ENCODE data around the gene SNX27. TPM values are rescaled to one million over a fixed set of nuclear protein-coding genes. Genes with fewer than 3 reads are reported as not detected.

The SNX27 gene
- total RNA-seq, 1 experiment from 2014 or later = 42.2 TPM

DNA sequence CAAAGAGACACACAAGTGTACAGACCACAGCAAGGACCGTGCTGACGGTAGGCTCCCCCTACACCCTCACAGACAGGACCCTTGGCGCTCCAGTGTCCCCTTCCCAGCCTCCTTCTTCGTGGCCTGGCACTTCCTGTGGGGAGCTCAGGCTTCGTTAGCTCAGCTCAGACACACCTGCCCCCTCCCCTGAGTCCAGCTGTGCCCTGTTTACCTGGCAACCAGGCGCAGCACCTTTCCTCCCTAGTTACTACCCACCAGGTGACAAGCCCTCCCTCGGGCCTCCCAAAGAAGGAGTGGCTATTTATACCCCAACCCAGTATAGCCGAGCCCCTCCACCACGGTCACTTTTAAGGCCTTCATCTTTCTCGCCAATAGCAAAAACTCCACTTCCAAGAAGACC, 100.1 kb downstream of the SNX27 start:
- BruUV-seq (replicated peaks) = no TSS peak
- Histone ChIP-seq H3K27ac (ENCODE audit: low read depth, low read length) (no peak overlapping the region), H3K4me3 (replicated peaks in 1 of 2; ENCODE audit: low read depth in 1 of 2, low read length in 2 of 2) (no peak overlapping the region), H2AFZ (ENCODE audit: low read depth, low read length, poor library complexity, severe bottlenecking) (no peak overlapping the region), H3K4me2 (ENCODE audit: low read length) (no peak overlapping the region), H3K36me3 (ENCODE audit: control insufficient read depth in 1 of 2, insufficient read depth in 2 of 2, low read length in 2 of 2) (no peaks in the 10 kb centered on the region), H3K9me2 (ENCODE audit: insufficient read depth) (no peaks in the 10 kb centered on the region), H4K20me1 (ENCODE audit: insufficient read depth) (no peaks in the 10 kb centered on the region), H3K9me3 (ENCODE audit: control insufficient read depth in 1 of 2, insufficient read depth in 1 of 2, low read depth in 1 of 2, low read length in 2 of 2) (no peaks in the 10 kb centered on the region), H3K4me1 (ENCODE audit: control insufficient read depth in 1 of 2, insufficient read depth in 2 of 2, low read length in 2 of 2) (no peaks in the 10 kb centered on the region), H3K79me2 (ENCODE audit: insufficient read depth, low read length) (no peaks in the 10 kb centered on the region), H3K9ac (ENCODE audit: low read length) (no peak overlapping the region), H3K27me3 (ENCODE audit: insufficient read depth, low read length) (peaks cover 2% of the 10 kb centered on the region; the same call in 1 of the 2 replicates)
- ChIA-PET POLR2A (interaction anchor here (0.6 kb wide), 1 partner anchor 78 kb away, joined by 3 read pairs; no protein-coding TSS in a partner anchor), CTCF (no interaction called here), RAD21 (ENCODE audit: low non-redundant PET in 1 of 2, low total read pairs in 2 of 2, uncharacterized antibody in 2 of 2, unreplicated experiment in 2 of 2) (no interaction called here)
- DNase-seq (ENCODE audit: low read depth, low spot score) = no peak
- TF ChIP-seq YY1 (IDR thresholded peaks at IDR 0.05; ENCODE audit: extremely low read depth, insufficient replicate concordance, low read depth, low read length) (no peak), EGR1 (IDR thresholded peaks at IDR 0.05; ENCODE audit: low read depth) (no peak), ZNF274 (IDR thresholded peaks at IDR 0.05; ENCODE audit: low read depth, low read length) (no peak), ATF3 (IDR thresholded peaks at IDR 0.05) (no peak), CTCF (IDR thresholded peaks at IDR 0.05 in 2 of 3, conservative IDR thresholded peaks at IDR 0.05 in 1 of 3; ENCODE audit: borderline replicate concordance in 1 of 3, insufficient read depth in 1 of 3, low read depth in 2 of 3, low read length in 2 of 3) (no peak), JUND (IDR thresholded peaks at IDR 0.05) (no peak), CBX3 (IDR thresholded peaks at IDR 0.05; ENCODE audit: low read depth) (no peak), FOSL1 (IDR thresholded peaks at IDR 0.05; ENCODE audit: low read depth) (no peak), RAD21 (IDR thresholded peaks at IDR 0.05; ENCODE audit: low read depth) (no peak), ZFX (IDR thresholded peaks at IDR 0.05) (no peak), POLR2AphosphoS5 (IDR thresholded peaks at IDR 0.05; ENCODE audit: low read depth, low read length) (no peak), TCF7L2 (IDR thresholded peaks at IDR 0.05; ENCODE audit: borderline replicate concordance, extremely low read depth, insufficient read depth, insufficient read length) (no peak), EZH2phosphoT487 (IDR thresholded peaks at IDR 0.05; ENCODE audit: borderline replicate concordance) (no peak), ELF1 (IDR thresholded peaks at IDR 0.05; ENCODE audit: borderline replicate concordance, low read depth) (no peak), SIN3A (IDR thresholded peaks at IDR 0.05; ENCODE audit: low read depth) (no peak), SP1 (IDR thresholded peaks at IDR 0.05; ENCODE audit: low read depth) (no peak)
- TF ChIP-seq, protein P1, sequence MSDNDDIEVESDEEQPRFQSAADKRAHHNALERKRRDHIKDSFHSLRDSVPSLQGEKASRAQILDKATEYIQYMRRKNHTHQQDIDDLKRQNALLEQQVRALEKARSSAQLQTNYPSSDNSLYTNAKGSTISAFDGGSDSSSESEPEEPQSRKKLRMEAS (IDR thresholded peaks at IDR 0.05) = no peak
- TF ChIP-seq, protein P2, sequence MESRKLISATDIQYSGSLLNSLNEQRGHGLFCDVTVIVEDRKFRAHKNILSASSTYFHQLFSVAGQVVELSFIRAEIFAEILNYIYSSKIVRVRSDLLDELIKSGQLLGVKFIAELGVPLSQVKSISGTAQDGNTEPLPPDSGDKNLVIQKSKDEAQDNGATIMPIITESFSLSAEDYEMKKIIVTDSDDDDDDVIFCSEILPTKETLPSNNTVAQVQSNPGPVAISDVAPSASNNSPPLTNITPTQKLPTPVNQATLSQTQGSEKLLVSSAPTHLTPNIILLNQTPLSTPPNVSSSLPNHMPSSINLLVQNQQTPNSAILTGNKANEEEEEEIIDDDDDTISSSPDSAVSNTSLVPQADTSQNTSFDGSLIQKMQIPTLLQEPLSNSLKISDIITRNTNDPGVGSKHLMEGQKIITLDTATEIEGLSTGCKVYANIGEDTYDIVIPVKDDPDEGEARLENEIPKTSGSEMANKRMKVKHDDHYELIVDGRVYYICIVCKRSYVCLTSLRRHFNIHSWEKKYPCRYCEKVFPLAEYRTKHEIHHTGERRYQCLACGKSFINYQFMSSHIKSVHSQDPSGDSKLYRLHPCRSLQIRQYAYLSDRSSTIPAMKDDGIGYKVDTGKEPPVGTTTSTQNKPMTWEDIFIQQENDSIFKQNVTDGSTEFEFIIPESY (IDR thresholded peaks at IDR 0.05; ENCODE audit: extremely low read depth, insufficient replicate concordance, low read length) = no peak
- intact Hi-C loops (cut with micrococcal nuclease) = no loop called here
- ATAC-seq = no peak

Measured in HCT116 (cell line).